GM23338 (cell line): ENCODE results near the gene TARBP1.

Experiments
- CREB1 ChIP-seq: fragments of 250-450 bp; sonication (Bioruptor Pico); IDR thresholded peaks from 2 replicates; pipeline ENCODE4 v1.5.0; 2020; ENCODE audit warnings: low read depth, mild to moderate bottlenecking, moderate library complexity
- CTCF ChIP-seq, 2 experiments: fragments of 200-600 bp in 1 of 2; sonication (generic) in 1 of 2; conservative IDR thresholded peaks; 2 replicates each; pipeline versions ENCODE4 v1.5.1 to v1.6.1; 2016 to 2017; ENCODE audit warnings: antibody characterized with exemption in 2 of 2, low read depth in 2 of 2, mild to moderate bottlenecking in 2 of 2, moderate library complexity in 1 of 2
- EZH2 ChIP-seq: fragments of 200-600 bp; sonication (generic); IDR thresholded peaks from one replicate; pipeline ENCODE4 v1.8.0; 2017; ENCODE audit warnings: antibody characterized with exemption, mild to moderate bottlenecking, low read depth; ENCODE audit not compliant: unreplicated experiment
- JUNB ChIP-seq: IDR thresholded peaks from one replicate; pipeline ENCODE4 v1.6.1; 2016; ENCODE audit warnings: antibody characterized with exemption; ENCODE audit not compliant: unreplicated experiment
- NANOG ChIP-seq: IDR thresholded peaks from 2 replicates; pipeline ENCODE4 v1.6.1; 2016; ENCODE audit warnings: antibody characterized with exemption, borderline replicate concordance
- POLR2AphosphoS5 ChIP-seq: IDR thresholded peaks from 2 replicates; pipeline ENCODE4 v1.6.1; 2016; ENCODE audit warnings: antibody characterized with exemption, low read depth
- REST ChIP-seq: IDR thresholded peaks from one replicate; pipeline ENCODE4 v1.6.1; 2018; ENCODE audit warnings: antibody characterized with exemption; ENCODE audit not compliant: unreplicated experiment
- STAT1 ChIP-seq: IDR thresholded peaks from one replicate; pipeline ENCODE4 v1.6.1; 2016; ENCODE audit warnings: antibody characterized with exemption; ENCODE audit not compliant: unreplicated experiment

DNA sequence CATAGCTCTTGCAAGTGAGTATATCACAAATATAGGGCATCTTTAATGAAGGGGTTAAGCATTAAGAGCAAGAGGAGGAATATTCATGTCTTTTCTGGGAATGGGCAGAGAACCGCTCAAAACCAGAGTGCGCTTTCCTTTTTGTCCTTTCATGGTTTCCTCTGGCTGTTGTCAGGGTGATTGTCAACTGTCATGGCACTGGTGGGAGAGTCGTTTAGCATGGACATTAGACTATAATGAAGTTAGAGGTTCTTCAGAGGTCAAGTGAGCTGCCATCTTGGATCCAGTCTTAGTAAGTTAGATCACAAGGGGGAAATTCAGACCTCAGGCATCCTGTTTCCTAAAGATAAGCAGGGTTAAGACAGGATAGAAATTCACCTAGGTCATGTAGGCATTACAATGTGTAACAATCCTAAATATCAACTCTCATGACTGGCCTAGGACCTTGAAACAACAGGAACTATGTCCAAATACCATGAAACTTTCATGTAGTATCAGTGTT, 117.8 kb downstream of the TARBP1 start:
- TF ChIP-seq CTCF (conservative IDR thresholded peaks at IDR 0.05; ENCODE audit: low read depth in 2 of 2) (no peak), NANOG (no peak), CREB1 (CRISPR knock-in tag) (no peak), EZH2 (no peak), POLR2AphosphoS5 (no peak), JUNB (no peak), STAT1 (no peak), REST (no peak)
